ENCODE data around the gene CDKN2B-AS1.
A peak's percentile ranks its signal among the peaks of the same experiment; 100 is the strongest.

The CDKN2B-AS1 gene

GRCh38 chr9:21991072-21991959 lies 3.3 kb upstream of the CDKN2B-AS1 start:
- H3K4me3 ChIP-seq (ENCODE audit: low read depth, low read length): peak overlapping the region; percentile 10; the same call in 1 of the 2 replicates
- TF ChIP-seq, protein P1, sequence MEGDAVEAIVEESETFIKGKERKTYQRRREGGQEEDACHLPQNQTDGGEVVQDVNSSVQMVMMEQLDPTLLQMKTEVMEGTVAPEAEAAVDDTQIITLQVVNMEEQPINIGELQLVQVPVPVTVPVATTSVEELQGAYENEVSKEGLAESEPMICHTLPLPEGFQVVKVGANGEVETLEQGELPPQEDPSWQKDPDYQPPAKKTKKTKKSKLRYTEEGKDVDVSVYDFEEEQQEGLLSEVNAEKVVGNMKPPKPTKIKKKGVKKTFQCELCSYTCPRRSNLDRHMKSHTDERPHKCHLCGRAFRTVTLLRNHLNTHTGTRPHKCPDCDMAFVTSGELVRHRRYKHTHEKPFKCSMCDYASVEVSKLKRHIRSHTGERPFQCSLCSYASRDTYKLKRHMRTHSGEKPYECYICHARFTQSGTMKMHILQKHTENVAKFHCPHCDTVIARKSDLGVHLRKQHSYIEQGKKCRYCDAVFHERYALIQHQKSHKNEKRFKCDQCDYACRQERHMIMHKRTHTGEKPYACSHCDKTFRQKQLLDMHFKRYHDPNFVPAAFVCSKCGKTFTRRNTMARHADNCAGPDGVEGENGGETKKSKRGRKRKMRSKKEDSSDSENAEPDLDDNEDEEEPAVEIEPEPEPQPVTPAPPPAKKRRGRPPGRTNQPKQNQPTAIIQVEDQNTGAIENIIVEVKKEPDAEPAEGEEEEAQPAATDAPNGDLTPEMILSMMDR (IDR thresholded peaks at IDR 0.05; ENCODE audit: insufficient read depth, low read depth, low read length, missing control alignments): no peak
- DNase-seq (ENCODE audit: low read depth): no peak

- H3K4me3 ChIP-seq (ENCODE audit: low read depth, low read length): peak overlapping the region; percentile 76
- TF ChIP-seq, protein P1 (IDR thresholded peaks at IDR 0.05; ENCODE audit: insufficient read depth, low read depth, low read length, missing control alignments): no peak
- DNase-seq (ENCODE audit: low read depth): no peak
These were observed 1.6 kb upstream of the CDKN2B-AS1 start for GRCh38 chr9:21993007-21993406.

- TF ChIP-seq, protein P1 (IDR thresholded peaks at IDR 0.05; ENCODE audit: insufficient read depth, low read depth, low read length, missing control alignments): no peak
- peak; percentile 89 for DNase-seq (ENCODE audit: low read depth)
- peak within 1 kb of the TSS; percentile 76 for H3K4me3 ChIP-seq (ENCODE audit: low read depth, low read length)
These were observed 567 bp upstream of the CDKN2B-AS1 start, which contains the start of gene CDKN2A for GRCh38 chr9:21993893-21994555. TSS of gene CDKN2A (minus strand) at chr9:21994392.

GRCh38 chr9:21995006-21995665 lies 545 bp downstream of the CDKN2B-AS1 start:
- TF ChIP-seq, protein P1 (IDR thresholded peaks at IDR 0.05; ENCODE audit: insufficient read depth, low read depth, low read length, missing control alignments): no peak
- H3K4me3 ChIP-seq (ENCODE audit: low read depth, low read length): peak overlapping the region; percentile 76
- DNase-seq (ENCODE audit: low read depth): peak; percentile 95

- TF ChIP-seq, protein P1 (IDR thresholded peaks at IDR 0.05; ENCODE audit: insufficient read depth, low read depth, low read length, missing control alignments): peak; percentile 23
- peak; percentile 51 for DNase-seq (ENCODE audit: low read depth)
- H3K4me3 ChIP-seq (ENCODE audit: low read depth, low read length): peak overlapping the region; percentile 76
These were observed 1.2 kb downstream of the CDKN2B-AS1 start for GRCh38 chr9:21995666-21996398.

DNA sequence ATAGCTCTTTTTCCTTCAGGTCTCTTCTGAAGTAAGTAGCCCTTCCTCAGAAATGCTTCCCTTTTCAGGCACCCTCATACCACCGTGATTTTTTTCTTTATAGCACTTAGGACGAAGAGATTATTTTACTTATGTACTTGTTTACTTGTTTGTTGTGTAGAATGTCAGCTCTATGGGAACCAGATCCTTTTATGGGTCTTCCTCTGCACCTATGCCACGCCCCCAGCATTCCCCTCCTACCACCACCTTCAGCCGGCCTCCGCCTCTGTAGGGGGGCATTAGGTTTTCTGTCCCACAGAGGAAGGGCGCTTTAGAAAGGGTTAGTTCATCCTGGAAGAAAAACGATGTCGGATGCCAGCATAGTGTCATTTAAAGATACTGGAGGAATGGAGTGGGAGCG lies 1.8 kb downstream of the CDKN2B-AS1 start:
- TF ChIP-seq, protein P1 (IDR thresholded peaks at IDR 0.05; ENCODE audit: insufficient read depth, low read depth, low read length, missing control alignments): no peak
- no peak for DNase-seq (ENCODE audit: low read depth)
- H3K4me3 ChIP-seq (ENCODE audit: low read depth, low read length): no peak overlapping the region
